Stomach (tissue), 9 donors: ENCODE measurements around the gene TACC3. TPM values are rescaled to one million over a fixed set of nuclear protein-coding genes. Genes with fewer than 3 reads are reported as not detected.
A peak's percentile ranks its signal among the peaks of the same experiment; 100 is the strongest.

ENCODE experiments used
- DNase-seq, 2 donors: peaks; one replicate each; pipeline versions ENCODE4 v3.0.0 to v3.0.0-alpha.2; 2013 to 2019
- H3K27ac ChIP-seq, 5 donors: fragments of 200-600 bp in 4 of 5; sonication (generic) in 4 of 5; one replicate each; pipeline ENCODE4 v1.5.1; 2013 to 2019; ENCODE audit warnings: mild to moderate bottlenecking in 1 of 5, moderate library complexity in 1 of 5
- H3K27me3 ChIP-seq, 3 donors: fragments of 200-600 bp; sonication (generic); one replicate each; pipeline ENCODE4 v1.5.1; 2017 to 2019; ENCODE audit warnings: mixed run types in 1 of 3
- H3K36me3 ChIP-seq, 4 donors: fragments of 200-600 bp; sonication (generic); 1 replicate in 3 of 4; 2 replicates in 1 of 4; pipeline ENCODE4 v1.5.1; 2016 to 2019
- H3K4me1 ChIP-seq, 4 donors: fragments of 200-600 bp; sonication (generic); one replicate each; pipeline ENCODE4 v1.5.1; 2016 to 2019
- H3K4me3 ChIP-seq, 4 donors: fragments of 200-600 bp; sonication (generic) in 3 of 4; one replicate each; pipeline ENCODE4 v1.5.1; 2016 to 2019; ENCODE audit warnings: mild to moderate bottlenecking in 1 of 4
- H3K9me3 ChIP-seq, 4 donors: fragments of 200-600 bp; sonication (generic); one replicate each; pipeline ENCODE4 v1.5.1; 2016 to 2019
- EP300 ChIP-seq: sonication (generic); formaldehyde crosslinking; IDR thresholded peaks from one replicate; pipeline ENCODE4 v1.6.1; 2017; ENCODE audit warnings: antibody characterized with exemption
- POLR2A ChIP-seq, 4 donors: fragments of 450-650 bp; IDR thresholded peaks; one replicate each; pipeline ENCODE4 v1.6.1; 2016; ENCODE audit warnings: antibody characterized with exemption in 4 of 4, control low read depth in 2 of 4, mild to moderate bottlenecking in 1 of 4, moderate library complexity in 1 of 4
- POLR2AphosphoS5 ChIP-seq, 3 donors: sonication (generic); formaldehyde crosslinking; IDR thresholded peaks; one replicate each; pipeline ENCODE4 v1.6.1; 2016; ENCODE audit warnings: antibody characterized with exemption in 3 of 3
- WGBS, 5 donors: extraction: QIAGEN DNeasy Blood & Tissue Kit in 3 of 5; methylation state at CpG; one replicate each; pipeline versions ENCODE4 v1.1.5 to v1.1.7; 2013 to 2018; 5-methylcytosine and 5-hydroxymethylcytosine counted together
- intact Hi-C: fragments of 100-400 bp; cut with DNase I; formaldehyde crosslinking; loops from one replicate; pipeline ENCODE4 v1.15.1; 2023; ENCODE audit warnings: low total_unique reads
- polyA plus RNA-seq, 3 donors: library from polyadenylated mRNA; stranded (reverse); fragments of 200-250 nt; gene quantifications; one replicate each; pipeline ENCODE4 v1.2.3, GENCODE V29; 2013
- total RNA-seq, 5 donors: library from RNA; depleted of rRNA; stranded (reverse); fragments of >200 nt; gene quantifications; one replicate each; pipeline versions ENCODE4 v1.1.0 to v1.2.3, GENCODE V29; 2014 to 2016
- TF ChIP-seq, protein P1 (sequence below), 7 experiments: fragments of 450-650 bp in 4 of 7; fragments of 200-600 bp in 3 of 7; sonication (generic) in 3 of 7; IDR thresholded peaks; one replicate each; pipeline ENCODE4 v1.5.1; 2016 to 2019; ENCODE audit warnings: antibody characterized with exemption in 7 of 7, control low read depth in 2 of 7, mild to moderate bottlenecking in 1 of 7
- donor health status: healthy with polysubstance abuse.
- donor health status: Bipolar disorder and iron deficiency.
- donor health status: healthy.

Gene TACC3
- total and polyA plus RNA-seq, 8 donors = 7.2 to 74.1 (median 24.8) TPM

DNA sequence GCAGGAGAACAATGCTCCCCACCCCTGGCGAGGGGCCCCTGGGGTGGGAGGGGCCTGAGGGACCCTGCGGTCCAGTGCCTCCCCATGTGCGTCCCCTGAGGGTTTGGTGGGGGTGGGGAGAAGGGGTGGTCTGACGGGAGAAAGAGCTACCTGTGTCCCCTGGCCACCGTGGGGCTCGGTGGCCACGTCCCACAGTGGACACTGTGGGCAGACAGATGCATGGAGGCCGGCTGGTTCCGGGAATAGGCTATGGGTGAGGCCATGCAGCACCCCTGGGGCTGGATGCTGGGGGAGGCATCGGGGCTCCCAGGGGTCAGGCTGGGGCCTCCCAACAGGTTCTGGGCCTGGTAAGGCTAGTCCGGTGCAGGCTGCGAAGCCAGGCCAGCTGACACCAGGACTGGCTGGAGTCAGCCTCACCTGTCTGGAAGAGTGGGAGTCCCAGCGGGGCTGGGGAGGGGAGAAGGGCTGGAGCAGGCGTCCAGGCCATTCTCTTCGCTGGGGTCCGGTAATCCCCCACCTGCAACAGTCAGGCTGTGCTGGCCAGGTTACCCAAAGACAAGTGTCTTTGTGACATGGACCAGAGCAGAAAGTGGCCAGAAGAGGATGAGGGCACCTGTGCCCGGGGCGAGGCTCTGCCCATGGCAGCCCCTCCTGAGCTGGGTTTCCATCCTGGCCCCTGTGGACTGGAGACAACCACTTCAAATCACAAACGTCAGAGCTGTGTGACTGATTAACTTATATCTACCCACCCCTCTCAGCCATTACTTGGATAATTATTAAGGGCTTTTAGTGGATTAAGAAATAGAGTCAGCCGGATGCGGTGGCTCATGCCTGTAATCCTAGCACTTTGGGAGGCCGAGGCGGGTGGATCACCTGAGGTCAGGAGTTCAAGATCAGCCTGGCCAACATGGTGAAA, 35.8 kb upstream of the TACC3 start:
- no peaks in the 10 kb centered on the region for H3K27me3 ChIP-seq
- peak overlapping the region in 4 of 5 donors; percentile 68 to 91 (median 81) for H3K27ac ChIP-seq
- 71 to 80% (median 74%) methylated on average over 23 of the region's 23 CpGs for WGBS, 5 donors
- H3K36me3 ChIP-seq = peaks cover 0 to 5% (median 4%) of the 10 kb centered on the region in 4 donors
- peaks cover 8 to 28% (median 19%) of the 10 kb centered on the region in 4 donors for H3K4me1 ChIP-seq
- TF ChIP-seq POLR2A (IDR thresholded peaks at IDR 0.05) (no peak), EP300 (no peak)
- TF ChIP-seq, protein P1, sequence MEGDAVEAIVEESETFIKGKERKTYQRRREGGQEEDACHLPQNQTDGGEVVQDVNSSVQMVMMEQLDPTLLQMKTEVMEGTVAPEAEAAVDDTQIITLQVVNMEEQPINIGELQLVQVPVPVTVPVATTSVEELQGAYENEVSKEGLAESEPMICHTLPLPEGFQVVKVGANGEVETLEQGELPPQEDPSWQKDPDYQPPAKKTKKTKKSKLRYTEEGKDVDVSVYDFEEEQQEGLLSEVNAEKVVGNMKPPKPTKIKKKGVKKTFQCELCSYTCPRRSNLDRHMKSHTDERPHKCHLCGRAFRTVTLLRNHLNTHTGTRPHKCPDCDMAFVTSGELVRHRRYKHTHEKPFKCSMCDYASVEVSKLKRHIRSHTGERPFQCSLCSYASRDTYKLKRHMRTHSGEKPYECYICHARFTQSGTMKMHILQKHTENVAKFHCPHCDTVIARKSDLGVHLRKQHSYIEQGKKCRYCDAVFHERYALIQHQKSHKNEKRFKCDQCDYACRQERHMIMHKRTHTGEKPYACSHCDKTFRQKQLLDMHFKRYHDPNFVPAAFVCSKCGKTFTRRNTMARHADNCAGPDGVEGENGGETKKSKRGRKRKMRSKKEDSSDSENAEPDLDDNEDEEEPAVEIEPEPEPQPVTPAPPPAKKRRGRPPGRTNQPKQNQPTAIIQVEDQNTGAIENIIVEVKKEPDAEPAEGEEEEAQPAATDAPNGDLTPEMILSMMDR (IDR thresholded peaks at IDR 0.05) = no peak
- peak overlapping the region in 2 of 4 donors; percentile 73 to 81 for H3K4me3 ChIP-seq
- intact Hi-C loops = no loop called here
- no peaks in the 10 kb centered on the region for H3K9me3 ChIP-seq
- DNase-seq = no peak

- Histone ChIP-seq H3K36me3 (peaks cover 0 to 16% (median 15%) of the 10 kb centered on the region in 4 donors), H3K9me3 (no peaks in the 10 kb centered on the region), H3K4me1 (peaks cover 8 to 28% (median 19%) of the 10 kb centered on the region in 4 donors), H3K27ac (no peak overlapping the region), H3K4me3 (no peak overlapping the region), H3K27me3 (no peaks in the 10 kb centered on the region)
- WGBS, 5 donors = 38 to 55% (median 40%) methylated on average over 4 to 7 of the region's 7 CpGs
- TF ChIP-seq POLR2A (IDR thresholded peaks at IDR 0.05) (no peak), POLR2AphosphoS5 (IDR thresholded peaks at IDR 0.05) (no peak), EP300 (no peak)
- TF ChIP-seq, protein P1 (IDR thresholded peaks at IDR 0.05) = no peak
- intact Hi-C loops = no loop called here
- DNase-seq = no peak
These were observed 34.8 kb upstream of the TACC3 start for GRCh38 chr4:1686440-1687036.

- Histone ChIP-seq H3K4me1 (peaks cover 0 to 8% (median 0%) of the 10 kb centered on the region in 4 donors), H3K9me3 (no peaks in the 10 kb centered on the region), H3K4me3 (no peak overlapping the region), H3K27ac (no peak overlapping the region), H3K27me3 (no peaks in the 10 kb centered on the region), H3K36me3 (peaks cover 32 to 55% (median 52%) of the 10 kb centered on the region in 4 donors)
- DNase-seq = no peak
- TF ChIP-seq EP300 = no peak
- no peak for TF ChIP-seq POLR2AphosphoS5 (IDR thresholded peaks at IDR 0.05)
- TF ChIP-seq, protein P1 (IDR thresholded peaks at IDR 0.05) = no peak
- no peak for TF ChIP-seq POLR2A (IDR thresholded peaks at IDR 0.05)
- intact Hi-C loops = loop anchor here (5.0 kb wide), 1 partner anchor 37 kb away; no protein-coding TSS in a partner anchor
- 91 to 100% (median 96%) methylated on average over 3 of the region's 3 CpGs for WGBS, 5 donors
These were observed 30.6 kb upstream of the TACC3 start for GRCh38 chr4:1690698-1691097.

- Histone ChIP-seq H3K36me3 (peaks cover 40 to 66% (median 64%) of the 10 kb centered on the region in 4 donors), H3K27ac (no peak overlapping the region), H3K27me3 (no peaks in the 10 kb centered on the region), H3K4me1 (peaks cover 0 to 7% (median 0%) of the 10 kb centered on the region in 4 donors), H3K4me3 (no peak overlapping the region), H3K9me3 (no peaks in the 10 kb centered on the region)
- DNase-seq = no peak
- 75 to 93% (median 88%) methylated on average over 8 to 9 of the region's 9 CpGs for WGBS, 5 donors
- no peak for TF ChIP-seq POLR2A (IDR thresholded peaks at IDR 0.05)
- no peak for TF ChIP-seq EP300
- TF ChIP-seq POLR2AphosphoS5 (IDR thresholded peaks at IDR 0.05) = no peak
- TF ChIP-seq, protein P1 (IDR thresholded peaks at IDR 0.05) = no peak
- intact Hi-C loops = loop anchor here (5.0 kb wide), 1 partner anchor 35 kb away; no protein-coding TSS in a partner anchor
These were observed 29.5 kb upstream of the TACC3 start for GRCh38 chr4:1691737-1692373.
